Fibroblast of lung (primary cell): Measurements from ENCODE around the gene TSPYL4.

Experiments used
- EZH2 ChIP-seq: IDR thresholded peaks from 2 replicates; pipeline ENCODE4 v1.5.1; 2012; ENCODE audit warnings: low read length, control low read depth, mild to moderate bottlenecking; ENCODE audit errors: missing control alignments
- TF ChIP-seq, protein P1 (sequence below), 2 donors: IDR thresholded peaks in 1 of 2; conservative IDR thresholded peaks in 1 of 2; 1 replicate in 1 of 2; 2 replicates in 1 of 2; pipeline ENCODE4 v1.5.1; 2011 to 2012; ENCODE audit warnings: low read length in 2 of 2, control low read depth in 1 of 2, inconsistent platforms in 1 of 2, low read depth in 1 of 2, mild to moderate bottlenecking in 1 of 2

DNA sequence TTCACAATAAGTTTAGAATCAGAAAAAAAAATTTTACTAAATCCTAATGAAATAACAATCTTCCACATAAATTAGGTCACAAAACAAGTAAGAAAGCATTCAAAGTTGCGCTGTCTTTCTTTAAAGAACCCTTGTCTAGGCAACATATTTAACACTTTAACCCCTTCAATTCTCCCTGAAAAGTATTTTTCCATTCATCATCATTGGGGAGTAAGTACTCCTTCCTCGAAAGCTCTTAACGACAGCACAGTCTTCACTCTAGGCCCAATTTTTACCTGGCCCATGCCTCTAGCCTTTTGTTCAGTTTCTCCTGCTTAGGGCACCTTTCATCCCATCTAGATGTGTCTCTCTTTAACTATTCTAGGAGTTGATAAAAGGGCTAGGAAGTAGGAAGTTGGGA lies 23.2 kb upstream of the TSPYL4 start:
- TF ChIP-seq, protein P1, sequence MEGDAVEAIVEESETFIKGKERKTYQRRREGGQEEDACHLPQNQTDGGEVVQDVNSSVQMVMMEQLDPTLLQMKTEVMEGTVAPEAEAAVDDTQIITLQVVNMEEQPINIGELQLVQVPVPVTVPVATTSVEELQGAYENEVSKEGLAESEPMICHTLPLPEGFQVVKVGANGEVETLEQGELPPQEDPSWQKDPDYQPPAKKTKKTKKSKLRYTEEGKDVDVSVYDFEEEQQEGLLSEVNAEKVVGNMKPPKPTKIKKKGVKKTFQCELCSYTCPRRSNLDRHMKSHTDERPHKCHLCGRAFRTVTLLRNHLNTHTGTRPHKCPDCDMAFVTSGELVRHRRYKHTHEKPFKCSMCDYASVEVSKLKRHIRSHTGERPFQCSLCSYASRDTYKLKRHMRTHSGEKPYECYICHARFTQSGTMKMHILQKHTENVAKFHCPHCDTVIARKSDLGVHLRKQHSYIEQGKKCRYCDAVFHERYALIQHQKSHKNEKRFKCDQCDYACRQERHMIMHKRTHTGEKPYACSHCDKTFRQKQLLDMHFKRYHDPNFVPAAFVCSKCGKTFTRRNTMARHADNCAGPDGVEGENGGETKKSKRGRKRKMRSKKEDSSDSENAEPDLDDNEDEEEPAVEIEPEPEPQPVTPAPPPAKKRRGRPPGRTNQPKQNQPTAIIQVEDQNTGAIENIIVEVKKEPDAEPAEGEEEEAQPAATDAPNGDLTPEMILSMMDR (conservative IDR thresholded peaks at IDR 0.05 in 1 of 2, IDR thresholded peaks at IDR 0.05 in 1 of 2; ENCODE audit: low read depth in 1 of 2, low read length in 2 of 2), result no peak
- TF ChIP-seq EZH2, result no peak
